ENCODE results near the gene HAND1. TPM values are rescaled to one million over a fixed set of nuclear protein-coding genes. Genes with fewer than 3 reads are reported as not detected.

Gene HAND1
- total and polyA plus RNA-seq, 2 experiments from 2014 or later: 66.0 to 68.9 TPM

- no peaks in the 10 kb centered on the region for H3K36me3 ChIP-seq
- H3K27ac ChIP-seq: no peak overlapping the region
- peaks cover 62% of the 10 kb centered on the region for H3K27me3 ChIP-seq
- H3K4me1 ChIP-seq (ENCODE audit: low read depth): peaks cover 45% of the 10 kb centered on the region
- no peaks in the 10 kb centered on the region for H3K9me3 ChIP-seq (ENCODE audit: low read depth)
- no peak overlapping the region for H3K4me3 ChIP-seq
- no peak for TF ChIP-seq CTCF (IDR thresholded peaks at IDR 0.05; ENCODE audit: low read depth, low read length)
- DNase-seq (ENCODE audit: low read depth in 1 of 2, low spot score in 1 of 2): peak in 1 of 2 donors; percentile 61
Measured at GRCh38 chr5:154486427-154486866, 8.4 kb upstream of the HAND1 start.

GRCh38 chr5:154485850-154486426 is 7.9 kb upstream of the HAND1 start:
- peaks cover 45% of the 10 kb centered on the region for H3K4me1 ChIP-seq (ENCODE audit: low read depth)
- no peaks in the 10 kb centered on the region for H3K9me3 ChIP-seq (ENCODE audit: low read depth)
- H3K27ac ChIP-seq: no peak overlapping the region
- TF ChIP-seq CTCF (IDR thresholded peaks at IDR 0.05; ENCODE audit: low read depth, low read length): no peak
- H3K27me3 ChIP-seq: peaks cover 67% of the 10 kb centered on the region
- H3K4me3 ChIP-seq: no peak overlapping the region
- no peaks in the 10 kb centered on the region for H3K36me3 ChIP-seq
- DNase-seq (ENCODE audit: low read depth in 1 of 2, low spot score in 1 of 2): no peak

- no peak for TF ChIP-seq CTCF (IDR thresholded peaks at IDR 0.05; ENCODE audit: low read depth, low read length)
- no peaks in the 10 kb centered on the region for H3K36me3 ChIP-seq
- no peaks in the 10 kb centered on the region for H3K9me3 ChIP-seq (ENCODE audit: low read depth)
- peaks cover 76% of the 10 kb centered on the region for H3K27me3 ChIP-seq
- peaks cover 45% of the 10 kb centered on the region for H3K4me1 ChIP-seq (ENCODE audit: low read depth)
- no peak overlapping the region for H3K27ac ChIP-seq
- no peak for DNase-seq (ENCODE audit: low read depth in 1 of 2, low spot score in 1 of 2)
- no peak overlapping the region for H3K4me3 ChIP-seq
Measured at GRCh38 chr5:154485096-154485491, 7.1 kb upstream of the HAND1 start.

DNA sequence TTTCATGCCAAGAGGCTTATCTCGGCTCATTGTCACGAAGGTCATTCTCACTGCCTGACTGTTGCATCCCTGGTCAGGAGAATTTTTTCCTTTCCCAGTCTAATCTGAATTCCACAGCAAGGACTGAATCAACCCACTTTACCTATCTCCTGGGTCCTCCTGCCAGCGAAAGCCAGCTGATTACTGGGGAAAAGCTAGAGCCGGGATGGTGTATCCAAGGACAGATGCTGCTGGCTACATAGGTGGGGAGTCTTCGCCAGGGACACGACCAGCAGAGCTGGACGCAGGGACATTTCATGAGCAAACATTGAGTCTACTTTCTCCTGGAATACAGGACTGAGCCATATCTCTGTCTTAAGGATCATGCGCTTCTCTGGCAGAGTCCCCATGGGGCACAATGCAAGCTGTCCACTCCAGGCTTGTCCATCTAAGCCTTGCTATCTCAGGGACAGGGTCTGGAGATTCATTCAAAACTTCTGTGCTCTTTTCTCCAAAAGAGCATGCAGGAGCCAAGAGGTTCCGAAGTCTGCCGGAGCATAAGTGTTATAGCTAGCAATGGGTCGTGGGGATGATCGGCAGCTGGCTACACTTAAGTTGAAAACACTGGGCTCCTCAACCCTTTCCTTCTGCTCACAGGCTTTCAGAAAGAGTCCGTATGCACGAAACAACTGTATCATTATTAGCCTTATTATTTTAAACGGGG is 6.5 kb upstream of the HAND1 start:
- H3K4me3 ChIP-seq: no peak overlapping the region
- no peak for TF ChIP-seq CTCF (IDR thresholded peaks at IDR 0.05; ENCODE audit: low read depth, low read length)
- peaks cover 45% of the 10 kb centered on the region for H3K4me1 ChIP-seq (ENCODE audit: low read depth)
- H3K9me3 ChIP-seq (ENCODE audit: low read depth): no peaks in the 10 kb centered on the region
- H3K36me3 ChIP-seq: no peaks in the 10 kb centered on the region
- no peak for DNase-seq (ENCODE audit: low read depth in 1 of 2, low spot score in 1 of 2)
- H3K27me3 ChIP-seq: peaks cover 81% of the 10 kb centered on the region
- no peak overlapping the region for H3K27ac ChIP-seq

- Histone ChIP-seq H3K36me3 (no peaks in the 10 kb centered on the region), H3K4me3 (no peak overlapping the region), H3K27ac (no peak overlapping the region), H3K4me1 (ENCODE audit: low read depth) (peaks cover 45% of the 10 kb centered on the region), H3K27me3 (peaks cover 89% of the 10 kb centered on the region), H3K9me3 (ENCODE audit: low read depth) (no peaks in the 10 kb centered on the region)
- TF ChIP-seq CTCF (IDR thresholded peaks at IDR 0.05; ENCODE audit: low read depth, low read length): no peak
- DNase-seq (ENCODE audit: low read depth in 1 of 2, low spot score in 1 of 2): no peak
Measured at GRCh38 chr5:154483654-154484392, 5.8 kb upstream of the HAND1 start.
